Body of pancreas (tissue), 4 donors: ENCODE results near the gene EMX1. TPM values are rescaled to one million over a fixed set of nuclear protein-coding genes. Genes with fewer than 3 reads are reported as not detected.

ENCODE experiments used
- ATAC-seq: fragments of 150-250 bp; one replicate; pipeline ENCODE4 v1.9.1; 2016
- DNase-seq, 4 donors: peaks; one replicate each; pipeline ENCODE4 v3.0.0-alpha.2; 2019
- H3K27ac ChIP-seq, 4 donors: fragments of 200-600 bp; sonication (generic); 1 replicate in 3 of 4; 2 replicates in 1 of 4; pipeline versions ENCODE4 v1.5.1 to v1.6.1; 2016 to 2019; ENCODE audit warnings: mild to moderate bottlenecking in 1 of 4, mixed read lengths in 1 of 4, moderate library complexity in 1 of 4
- H3K27me3 ChIP-seq, 2 donors: fragments of 200-600 bp; sonication (generic); one replicate each; pipeline ENCODE4 v1.6.0; 2016; ENCODE audit warnings: mild to moderate bottlenecking in 1 of 2
- H3K36me3 ChIP-seq, 2 donors: fragments of 200-600 bp; sonication (generic); replicated peaks in 1 of 2; 2 replicates each; pipeline ENCODE4 v1.5.1; 2016; ENCODE audit warnings: low read depth in 2 of 2; ENCODE audit not compliant: insufficient read depth in 1 of 2
- H3K4me1 ChIP-seq: fragments of 200-600 bp; sonication (generic); one replicate; pipeline ENCODE4 v1.6.0; 2016
- H3K4me3 ChIP-seq, 2 donors: fragments of 200-600 bp; sonication (generic); 1 replicate in 1 of 2; 2 replicates in 1 of 2; pipeline ENCODE4 v1.5.1; 2016 to 2019
- H3K9me3 ChIP-seq, 3 donors: fragments of 200-600 bp; sonication (generic); 1 replicate in 2 of 3; 2 replicates in 1 of 3; pipeline ENCODE4 v1.5.1; 2016
- CTCF ChIP-seq, 7 experiments: fragments of 450-650 bp in 4 of 7; fragments of 200-600 bp in 3 of 7; sonication (generic) in 3 of 7; IDR thresholded peaks; one replicate each; pipeline ENCODE4 v1.5.1; 2016 to 2019; ENCODE audit warnings: antibody characterized with exemption in 7 of 7
- POLR2A ChIP-seq, 3 donors: fragments of 450-650 bp; IDR thresholded peaks; one replicate each; pipeline ENCODE4 v1.6.1; 2016; ENCODE audit warnings: antibody characterized with exemption in 3 of 3, mild to moderate bottlenecking in 2 of 3
- WGBS, 2 donors: methylation state at CpG; one replicate each; pipeline ENCODE4 v1.1.5; 2017; 5-methylcytosine and 5-hydroxymethylcytosine counted together
- intact Hi-C: fragments of 100-400 bp; cut with DNase I; formaldehyde crosslinking; loops from one replicate; pipeline ENCODE4 v1.15.1; 2023
- total RNA-seq, 2 donors: library from RNA; depleted of rRNA; stranded (reverse); fragments of >200 nt; gene quantifications; one replicate each; pipeline ENCODE4 v1.1.0, GENCODE V29; 2016

The EMX1 gene
- total RNA-seq, 2 donors from 2014 or later = 0.26 to 0.33 TPM

DNA sequence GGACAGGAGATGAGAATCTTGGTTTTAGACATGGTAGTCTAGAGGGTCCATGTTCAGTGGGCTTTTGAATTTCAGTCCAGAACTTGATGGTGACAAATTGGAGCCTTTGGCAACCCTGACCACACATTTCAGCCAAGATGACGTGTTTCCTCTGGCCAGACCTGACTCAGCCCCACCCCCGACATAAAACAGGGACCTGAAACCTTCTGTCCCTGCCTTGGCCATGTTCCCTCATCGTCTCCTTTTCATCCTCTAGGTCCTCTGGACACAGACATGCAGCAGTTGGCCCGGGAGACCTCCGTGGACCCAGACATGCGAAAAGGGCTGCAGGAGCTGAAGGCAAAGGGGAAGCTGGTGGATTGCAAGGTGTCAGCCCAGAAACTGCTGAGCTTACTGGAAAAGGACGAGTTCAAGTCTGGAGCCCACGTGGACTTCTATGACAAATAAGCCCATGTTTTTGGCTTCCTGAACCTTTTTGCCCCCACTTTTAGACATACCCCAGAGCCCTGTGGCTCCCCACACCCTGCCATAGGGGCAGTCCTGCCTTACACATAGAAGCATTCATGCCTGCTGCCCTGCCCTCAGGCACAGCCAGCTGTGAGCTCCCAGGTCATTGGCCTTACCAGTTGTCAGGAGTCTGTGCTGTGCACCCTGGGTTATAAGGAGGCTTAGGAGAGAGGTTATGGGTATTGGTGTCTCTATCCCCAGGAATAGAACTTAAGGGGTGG, 26.1 kb upstream of the EMX1 start:
- Histone ChIP-seq H3K27ac (no peak overlapping the region), H3K9me3 (no peaks in the 10 kb centered on the region), H3K27me3 (no peaks in the 10 kb centered on the region), H3K36me3 (peaks cover 0 to 5% of the 10 kb centered on the region in 2 donors), H3K4me1 (peaks cover 47% of the 10 kb centered on the region), H3K4me3 (no peak overlapping the region)
- no peak for ATAC-seq
- intact Hi-C loops = loop anchor here (5.0 to 10.0 kb wide), 2 partner anchors 81 to 284 kb away; no protein-coding TSS in a partner anchor
- 72 to 75% methylated on average over 8 of the region's 8 CpGs for WGBS, 2 donors
- DNase-seq = no peak
- TF ChIP-seq CTCF (IDR thresholded peaks at IDR 0.05) = no peak
- TF ChIP-seq POLR2A (IDR thresholded peaks at IDR 0.05) = no peak

DNA sequence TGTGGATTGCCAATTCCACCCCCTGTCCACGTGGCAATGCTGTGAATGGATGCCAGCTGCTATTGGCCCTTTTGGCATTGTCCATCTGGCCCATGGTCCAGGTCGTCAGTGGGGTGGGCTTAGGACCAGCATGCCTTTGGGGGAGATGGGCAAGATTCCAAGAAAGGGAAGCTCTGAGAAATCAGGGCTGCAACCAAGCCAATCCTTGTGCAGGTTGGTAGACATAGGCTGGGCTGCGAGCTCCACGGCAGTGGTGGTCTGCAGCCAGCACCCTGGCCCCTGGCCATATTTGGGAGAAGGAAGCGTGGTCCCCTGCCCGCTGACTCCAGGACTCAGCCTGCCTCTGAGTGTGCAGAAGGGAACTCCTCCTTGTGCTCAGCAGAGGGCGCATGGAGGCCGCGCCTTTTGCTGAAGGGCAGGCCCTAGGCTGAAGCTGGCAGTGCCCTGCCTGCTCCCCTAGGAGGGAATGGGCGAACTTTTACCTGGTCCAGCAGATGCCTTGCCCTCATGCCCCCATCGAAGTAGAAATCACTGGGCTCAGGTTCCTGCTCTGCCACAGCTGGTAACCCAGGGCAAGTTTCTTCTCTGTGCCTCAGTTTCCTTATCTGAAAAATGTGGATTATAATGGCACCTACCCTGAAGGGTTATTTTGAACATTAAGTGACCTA, 24.7 kb upstream of the EMX1 start:
- H3K36me3 ChIP-seq = peaks cover 0 to 5% of the 10 kb centered on the region in 2 donors
- peaks cover 40% of the 10 kb centered on the region for H3K4me1 ChIP-seq
- WGBS, 2 donors = 11 to 13% methylated on average over 4 to 11 of the region's 11 CpGs
- H3K27ac ChIP-seq = no peak overlapping the region
- DNase-seq (peak; percentile 80 to 83 (median 81)), ATAC-seq (peak; percentile 68)
- no peaks in the 10 kb centered on the region for H3K9me3 ChIP-seq
- TF ChIP-seq CTCF (IDR thresholded peaks at IDR 0.05) (peak; percentile 63 to 89 (median 78)), POLR2A (IDR thresholded peaks at IDR 0.05) (no peak)
- H3K27me3 ChIP-seq = no peaks in the 10 kb centered on the region
- no peak overlapping the region for H3K4me3 ChIP-seq
- intact Hi-C loops = loop anchor here (5.0 to 10.0 kb wide), 2 partner anchors 80 to 282 kb away; no protein-coding TSS in a partner anchor

DNA sequence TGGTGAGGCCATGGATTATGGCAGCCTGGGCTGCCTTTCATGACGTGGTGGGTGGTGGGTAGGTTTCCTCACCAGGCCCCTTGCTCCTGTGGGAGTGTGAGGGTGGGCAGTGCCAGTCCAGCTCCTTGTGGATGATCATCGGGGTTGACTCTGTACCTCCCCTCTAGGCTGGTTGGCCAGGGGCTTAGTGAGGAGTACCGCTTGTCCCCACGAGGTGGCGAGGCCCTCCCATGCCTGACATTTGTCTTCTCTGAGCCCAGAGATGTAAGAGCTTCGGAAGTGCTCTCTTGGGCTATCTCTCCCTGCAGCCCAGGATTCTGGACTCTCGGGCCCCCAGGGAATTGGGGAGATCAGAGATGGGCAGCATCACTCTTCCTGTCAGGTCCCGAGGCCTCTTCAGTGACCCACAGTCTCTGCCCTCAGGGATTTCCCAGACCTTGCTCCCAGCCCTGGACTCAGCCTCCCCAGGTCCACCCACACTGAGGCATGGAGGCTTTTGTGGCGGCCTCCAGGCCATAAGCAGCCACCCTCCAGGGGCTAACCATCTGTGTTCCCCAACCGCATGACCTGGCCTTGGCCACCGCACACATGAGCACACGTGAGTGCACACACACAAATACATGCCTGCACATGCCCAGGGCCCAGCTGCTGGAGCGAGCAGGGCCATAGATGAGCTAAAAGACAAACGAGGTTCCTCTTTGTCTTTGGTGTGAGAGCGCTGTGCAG, 23.6 kb upstream of the EMX1 start:
- 48 to 74% methylated on average over 5 to 15 of the region's 15 CpGs for WGBS, 2 donors

GRCh38 chr2:72894514-72894913, 22.8 kb upstream of the EMX1 start:
- Histone ChIP-seq H3K27me3 (no peaks in the 10 kb centered on the region), H3K36me3 (peaks cover 0 to 5% of the 10 kb centered on the region in 2 donors), H3K27ac (no peak overlapping the region), H3K9me3 (no peaks in the 10 kb centered on the region), H3K4me1 (peaks cover 23% of the 10 kb centered on the region), H3K4me3 (no peak overlapping the region)
- TF ChIP-seq POLR2A (IDR thresholded peaks at IDR 0.05) = no peak
- 89 to 90% methylated on average over 8 to 9 of the region's 9 CpGs for WGBS, 2 donors
- ATAC-seq (no peak), DNase-seq (no peak)
- intact Hi-C loops = loop anchor here (5.0 to 10.0 kb wide), 2 partner anchors 78 to 280 kb away; no protein-coding TSS in a partner anchor

More for the DNA sequence above, 23.6 kb upstream of the EMX1 start:
- DNase-seq = peak; percentile 37 to 53 (median 44)
- H3K36me3 ChIP-seq = peaks cover 0 to 5% of the 10 kb centered on the region in 2 donors
- peak; percentile 47 for ATAC-seq
- H3K4me3 ChIP-seq = no peak overlapping the region
- H3K27me3 ChIP-seq = no peaks in the 10 kb centered on the region
- no peaks in the 10 kb centered on the region for H3K9me3 ChIP-seq
- no peak overlapping the region for H3K27ac ChIP-seq
- intact Hi-C loops = loop anchor here (5.0 to 10.0 kb wide), 2 partner anchors 79 to 281 kb away; no protein-coding TSS in a partner anchor
- no peak for TF ChIP-seq POLR2A (IDR thresholded peaks at IDR 0.05)
- TF ChIP-seq CTCF (IDR thresholded peaks at IDR 0.05) = peak; percentile 18 to 57 (median 41)
- peaks cover 31% of the 10 kb centered on the region for H3K4me1 ChIP-seq

- Histone ChIP-seq H3K27ac (no peak overlapping the region), H3K27me3 (no peaks in the 10 kb centered on the region), H3K9me3 (no peaks in the 10 kb centered on the region), H3K4me1 (peaks cover 17% of the 10 kb centered on the region), H3K4me3 (no peak overlapping the region), H3K36me3 (peaks cover 0 to 5% of the 10 kb centered on the region in 2 donors)
- intact Hi-C loops = loop anchor here (10.0 kb wide), 1 partner anchor 280 kb away; no protein-coding TSS in a partner anchor
- ATAC-seq = no peak
- TF ChIP-seq CTCF (IDR thresholded peaks at IDR 0.05) (no peak), POLR2A (IDR thresholded peaks at IDR 0.05) (no peak)
- 12 to 21% methylated on average over 4 of the region's 4 CpGs for WGBS, 2 donors
- DNase-seq = no peak
Measured at GRCh38 chr2:72895154-72895553, 22.2 kb upstream of the EMX1 start.
